Transverse colon (tissue), 3 donors: ENCODE measurements around the gene PPP1R7.

Source experiments
- CTCF ChIP-seq, 5 experiments: fragments of 200-600 bp in 3 of 5; fragments of 450-650 bp in 2 of 5; sonication (generic) in 3 of 5; IDR thresholded peaks; 1 replicate in 2 of 5; 2 replicates in 3 of 5; pipeline ENCODE4 v1.5.1; 2016 to 2017; ENCODE audit warnings: antibody characterized with exemption in 5 of 5, inconsistent platforms in 3 of 5, mild to moderate bottlenecking in 2 of 5, moderate library complexity in 1 of 5
- EP300 ChIP-seq: sonication (generic); formaldehyde crosslinking; IDR thresholded peaks from one replicate; pipeline ENCODE4 v1.6.1; 2017; ENCODE audit warnings: antibody characterized with exemption, low read depth
- POLR2A ChIP-seq: fragments of 450-650 bp; IDR thresholded peaks from one replicate; pipeline ENCODE4 v1.6.1; 2016; ENCODE audit warnings: antibody characterized with exemption, mild to moderate bottlenecking, moderate library complexity

GRCh38 chr2:241129086-241129871, 21.0 kb upstream of the PPP1R7 start:
- TF ChIP-seq POLR2A (no peak), EP300 (no peak), CTCF (IDR thresholded peaks at IDR 0.05) (no peak)
